Panc1 (cell line): ENCODE results near the gene FBXO17.

Experiments
- POLR2AphosphoS5 ChIP-seq: IDR thresholded peaks from 2 replicates; pipeline ENCODE4 v1.6.1; 2012; ENCODE audit warnings: mild to moderate bottlenecking, low read depth, low read length, moderate library complexity
- REST ChIP-seq, 2 experiments: IDR thresholded peaks; 2 replicates each; pipeline ENCODE4 v1.6.1; 2011 to 2012; ENCODE audit warnings: low read depth in 2 of 2, control low read depth in 1 of 2, low read length in 1 of 2, mild to moderate bottlenecking in 1 of 2, moderate library complexity in 1 of 2; ENCODE audit not compliant: insufficient read depth in 1 of 2
- SIN3A ChIP-seq: IDR thresholded peaks from 2 replicates; pipeline ENCODE4 v1.6.1; 2012; ENCODE audit warnings: low read depth, mild to moderate bottlenecking, low read length, moderate library complexity, borderline replicate concordance; ENCODE audit not compliant: insufficient read depth
- TF ChIP-seq, protein P1 (sequence below): fragments of 450-650 bp; IDR thresholded peaks from 2 replicates; pipeline ENCODE4 v1.5.1; 2017; ENCODE audit warnings: mild to moderate bottlenecking

DNA sequence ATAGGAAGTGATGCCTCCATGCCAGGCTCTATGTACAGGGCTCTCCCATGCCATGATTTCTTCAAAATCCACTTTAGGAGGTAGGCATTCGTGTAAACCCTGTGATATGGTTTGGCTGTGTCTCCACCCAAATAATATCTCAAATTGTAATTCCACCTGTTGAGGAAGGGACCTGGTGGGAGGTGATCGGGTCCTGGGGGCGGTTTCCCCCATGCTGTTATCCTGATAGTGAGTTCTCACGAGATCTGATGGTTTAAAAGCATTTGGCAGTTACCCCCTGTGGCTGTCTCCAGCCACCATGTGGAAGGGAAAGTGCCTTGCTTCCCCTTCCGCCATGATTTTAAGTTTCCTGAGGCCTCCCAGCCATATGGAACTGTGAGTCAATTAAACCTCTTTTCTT is 53.1 kb downstream of the FBXO17 start:
- no peak for TF ChIP-seq REST (IDR thresholded peaks at IDR 0.05; ENCODE audit: insufficient read depth in 1 of 2, low read depth in 2 of 2, low read length in 1 of 2)
- peak; percentile 8; the same call in 1 of the 2 replicates for TF ChIP-seq POLR2AphosphoS5
- TF ChIP-seq, protein P1, sequence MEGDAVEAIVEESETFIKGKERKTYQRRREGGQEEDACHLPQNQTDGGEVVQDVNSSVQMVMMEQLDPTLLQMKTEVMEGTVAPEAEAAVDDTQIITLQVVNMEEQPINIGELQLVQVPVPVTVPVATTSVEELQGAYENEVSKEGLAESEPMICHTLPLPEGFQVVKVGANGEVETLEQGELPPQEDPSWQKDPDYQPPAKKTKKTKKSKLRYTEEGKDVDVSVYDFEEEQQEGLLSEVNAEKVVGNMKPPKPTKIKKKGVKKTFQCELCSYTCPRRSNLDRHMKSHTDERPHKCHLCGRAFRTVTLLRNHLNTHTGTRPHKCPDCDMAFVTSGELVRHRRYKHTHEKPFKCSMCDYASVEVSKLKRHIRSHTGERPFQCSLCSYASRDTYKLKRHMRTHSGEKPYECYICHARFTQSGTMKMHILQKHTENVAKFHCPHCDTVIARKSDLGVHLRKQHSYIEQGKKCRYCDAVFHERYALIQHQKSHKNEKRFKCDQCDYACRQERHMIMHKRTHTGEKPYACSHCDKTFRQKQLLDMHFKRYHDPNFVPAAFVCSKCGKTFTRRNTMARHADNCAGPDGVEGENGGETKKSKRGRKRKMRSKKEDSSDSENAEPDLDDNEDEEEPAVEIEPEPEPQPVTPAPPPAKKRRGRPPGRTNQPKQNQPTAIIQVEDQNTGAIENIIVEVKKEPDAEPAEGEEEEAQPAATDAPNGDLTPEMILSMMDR, result no peak
- no peak for TF ChIP-seq SIN3A
